Trophoblast cell (in vitro differentiated cells and primary cell): Measurements from ENCODE around the gene SHQ1.
A peak's percentile ranks its signal among the peaks of the same experiment; 100 is the strongest.

Experiments used
- DNase-seq, 2 donors: peaks; one replicate each; pipeline ENCODE4 v3.0.0-alpha.2; 2016
- H2AFZ ChIP-seq: 2 replicates; pipeline ENCODE4 v1.6.1; 2013; ENCODE audit warnings: low read length, moderate library complexity, mild to moderate bottlenecking; ENCODE audit not compliant: insufficient read depth, poor library complexity
- H2AK5ac ChIP-seq: 2 replicates; pipeline ENCODE4 v1.6.1; 2013; ENCODE audit warnings: mild to moderate bottlenecking, low read length
- H2BK120ac ChIP-seq: 2 replicates; pipeline ENCODE4 v1.6.1; 2013; ENCODE audit warnings: low read length, mild to moderate bottlenecking, moderate library complexity; ENCODE audit not compliant: insufficient read depth, poor library complexity
- H2BK12ac ChIP-seq: 2 replicates; pipeline ENCODE4 v1.6.1; 2013; ENCODE audit warnings: mild to moderate bottlenecking, low read length, moderate library complexity
- H2BK5ac ChIP-seq: 2 replicates; pipeline ENCODE4 v1.6.1; 2013; ENCODE audit warnings: low read length, low read depth, moderate library complexity, mild to moderate bottlenecking; ENCODE audit not compliant: poor library complexity
- H3K14ac ChIP-seq: 2 replicates; pipeline ENCODE4 v1.6.1; 2013; ENCODE audit warnings: mild to moderate bottlenecking, low read length
- H3K18ac ChIP-seq: 2 replicates; pipeline ENCODE4 v1.6.1; 2013; ENCODE audit warnings: mild to moderate bottlenecking, low read length
- H3K23ac ChIP-seq: 2 replicates; pipeline ENCODE4 v1.6.1; 2013; ENCODE audit warnings: low read length
- H3K27ac ChIP-seq: 2 replicates; pipeline ENCODE4 v1.5.1; 2013; ENCODE audit warnings: low read depth, mild to moderate bottlenecking, inconsistent platforms, low read length, moderate library complexity
- H3K27me3 ChIP-seq: 2 replicates; pipeline ENCODE4 v1.6.1; 2013; ENCODE audit warnings: inconsistent platforms, mild to moderate bottlenecking, low read length, moderate library complexity; ENCODE audit not compliant: insufficient read depth
- H3K36me3 ChIP-seq, 2 experiments: 1 replicate in 1 of 2; 2 replicates in 1 of 2; pipeline ENCODE4 v1.6.1; 2013; ENCODE audit warnings: low read length in 2 of 2, mild to moderate bottlenecking in 2 of 2, moderate library complexity in 1 of 2; ENCODE audit not compliant: insufficient read depth in 2 of 2, control insufficient read depth in 1 of 2
- H3K4ac ChIP-seq: 2 replicates; pipeline ENCODE4 v1.6.1; 2013; ENCODE audit warnings: low read depth, mild to moderate bottlenecking, low read length, moderate library complexity
- H3K4me1 ChIP-seq, 2 experiments: 1 replicate in 1 of 2; 2 replicates in 1 of 2; pipeline ENCODE4 v1.6.1; 2013; ENCODE audit warnings: low read length in 2 of 2, mild to moderate bottlenecking in 2 of 2, moderate library complexity in 1 of 2; ENCODE audit not compliant: insufficient read depth in 2 of 2, control insufficient read depth in 1 of 2
- H3K4me2 ChIP-seq: 2 replicates; pipeline ENCODE4 v1.6.1; 2013; ENCODE audit warnings: inconsistent platforms, mild to moderate bottlenecking, low read length, moderate library complexity
- H3K4me3 ChIP-seq: 2 replicates; pipeline ENCODE4 v1.5.1; 2013; ENCODE audit warnings: mild to moderate bottlenecking, low read depth, low read length, inconsistent platforms
- H3K79me1 ChIP-seq: one replicate; pipeline ENCODE4 v1.6.1; 2013; ENCODE audit warnings: low read length
- H3K79me2 ChIP-seq: 2 replicates; pipeline ENCODE4 v1.6.1; 2013; ENCODE audit warnings: low read length, mild to moderate bottlenecking; ENCODE audit not compliant: control insufficient read depth, insufficient read depth, poor library complexity
- H3K9ac ChIP-seq: 2 replicates; pipeline ENCODE4 v1.6.1; 2013; ENCODE audit warnings: mild to moderate bottlenecking, low read length
- H3K9me3 ChIP-seq: 2 replicates; pipeline ENCODE4 v1.6.1; 2013; ENCODE audit warnings: low read depth, mild to moderate bottlenecking, control low read depth, inconsistent platforms, low read length; ENCODE audit not compliant: insufficient read depth
- H4K12ac ChIP-seq: 2 replicates; pipeline ENCODE4 v1.6.1; 2013; ENCODE audit warnings: low read depth, mild to moderate bottlenecking, low read length, moderate library complexity
- H4K8ac ChIP-seq: 2 replicates; pipeline ENCODE4 v1.6.1; 2013; ENCODE audit warnings: low read depth, mild to moderate bottlenecking, low read length, moderate library complexity
- H4K91ac ChIP-seq: one replicate; pipeline ENCODE4 v1.6.1; 2013; ENCODE audit warnings: low read depth, mild to moderate bottlenecking, low read length, moderate library complexity
- WGBS: extraction: QIAGEN DNeasy Blood & Tissue Kit; methylation state at CpG from one replicate; pipeline ENCODE4 v1.1.7; 2013; ENCODE audit warnings: missing lambda C conversion rate; ENCODE audit not compliant: insufficient read length, insufficient coverage; ENCODE audit errors: extremely low coverage; 5-methylcytosine and 5-hydroxymethylcytosine counted together

SHQ1 gene

DNA sequence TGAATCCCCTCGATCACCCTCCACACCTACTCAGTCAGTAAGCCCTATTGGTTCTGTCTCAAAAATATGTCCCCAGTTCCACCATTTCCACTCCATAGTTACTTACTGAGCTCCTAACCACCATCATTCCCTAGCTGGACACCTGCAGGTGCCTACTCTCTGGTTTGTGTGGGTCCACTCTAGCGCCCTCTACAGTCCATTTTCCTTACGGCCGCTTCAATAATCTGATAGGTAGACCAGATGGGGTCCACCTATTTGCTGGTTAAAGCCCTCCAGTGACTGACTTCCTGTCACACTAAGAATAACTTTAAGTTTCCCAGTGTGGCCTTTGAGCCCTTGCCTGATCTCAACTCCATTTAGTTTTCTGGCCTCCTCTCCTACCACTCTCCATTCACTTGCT is 44.6 kb upstream of the SHQ1 start:
- no peak overlapping the region for H4K12ac ChIP-seq
- H3K18ac ChIP-seq: no peak overlapping the region
- peak in 1 of 2 donors; percentile 10 for DNase-seq
- H3K9me3 ChIP-seq: no peaks in the 10 kb centered on the region
- H3K4me2 ChIP-seq: no peak overlapping the region
- peaks cover 13 to 15% of the 10 kb centered on the region in 2 experiments for H3K4me1 ChIP-seq
- no peak overlapping the region for H4K91ac ChIP-seq
- no peak overlapping the region for H3K4me3 ChIP-seq
- H2AK5ac ChIP-seq: no peak overlapping the region
- H3K36me3 ChIP-seq: no peaks in the 10 kb centered on the region
- H3K27ac ChIP-seq: no peak overlapping the region
- H2AFZ ChIP-seq: no peak overlapping the region
- H3K9ac ChIP-seq: no peak overlapping the region
- no peaks in the 10 kb centered on the region for H3K79me2 ChIP-seq
- H3K23ac ChIP-seq: no peak overlapping the region
- H3K27me3 ChIP-seq: no peaks in the 10 kb centered on the region
- no peak overlapping the region for H3K14ac ChIP-seq
- no peak overlapping the region for H4K8ac ChIP-seq
- no peak overlapping the region for H2BK5ac ChIP-seq
- H3K79me1 ChIP-seq: peaks cover 10% of the 10 kb centered on the region
- H2BK120ac ChIP-seq: no peak overlapping the region
- no peak overlapping the region for H2BK12ac ChIP-seq
- WGBS: no CpG with 5 or more reads among the region's 4 CpGs
- no peak overlapping the region for H3K4ac ChIP-seq

DNA sequence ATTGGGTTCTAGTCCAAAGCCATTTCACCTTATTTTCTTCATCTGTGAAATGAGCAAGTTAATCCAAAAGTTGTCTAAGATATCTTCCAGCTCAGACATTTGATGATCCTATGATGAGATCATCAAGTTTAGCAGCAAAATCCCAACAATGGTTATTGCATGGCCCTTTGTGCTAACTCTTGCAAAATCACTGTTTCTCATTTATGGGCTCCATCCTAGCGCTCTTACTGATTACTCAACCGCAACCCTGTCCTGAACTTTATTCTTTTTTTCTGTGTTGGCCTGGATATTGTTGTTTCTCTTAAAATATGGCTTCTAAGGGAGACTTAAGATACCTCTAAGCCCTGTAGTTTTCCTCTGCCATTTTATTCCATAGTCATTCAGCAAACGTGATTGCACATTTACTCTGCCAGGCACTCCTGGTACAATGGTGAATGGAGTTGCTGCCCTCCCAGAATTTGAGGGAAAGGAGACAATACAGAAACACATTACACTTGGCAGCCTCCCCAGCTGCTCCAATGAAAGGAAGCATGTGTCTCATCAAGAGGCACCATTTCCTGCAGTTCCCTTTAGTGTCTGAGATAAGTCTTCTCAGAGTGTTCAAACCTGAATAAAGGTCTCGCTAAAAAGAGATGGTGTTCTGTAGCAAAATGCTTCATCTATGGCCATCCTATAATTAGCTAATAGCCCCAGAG is 44.0 kb upstream of the SHQ1 start:
- H3K4ac ChIP-seq: no peak overlapping the region
- no peak overlapping the region for H2BK5ac ChIP-seq
- H2AFZ ChIP-seq: no peak overlapping the region
- peaks cover 8 to 11% of the 10 kb centered on the region in 2 experiments for H3K4me1 ChIP-seq
- H3K79me1 ChIP-seq: peaks cover 9% of the 10 kb centered on the region
- no peak overlapping the region for H3K23ac ChIP-seq
- H4K12ac ChIP-seq: no peak overlapping the region
- H3K27me3 ChIP-seq: no peaks in the 10 kb centered on the region
- H3K4me3 ChIP-seq: no peak overlapping the region
- H3K14ac ChIP-seq: no peak overlapping the region
- H3K27ac ChIP-seq: no peak overlapping the region
- H2BK120ac ChIP-seq: no peak overlapping the region
- H3K4me2 ChIP-seq: no peak overlapping the region
- H3K9ac ChIP-seq: no peak overlapping the region
- no peaks in the 10 kb centered on the region for H3K79me2 ChIP-seq
- no peak overlapping the region for H3K18ac ChIP-seq
- H3K9me3 ChIP-seq: no peaks in the 10 kb centered on the region
- no peak overlapping the region for H4K91ac ChIP-seq
- no peak for DNase-seq
- no CpG with 5 or more reads among the region's 4 CpGs for WGBS
- no peak overlapping the region for H4K8ac ChIP-seq
- H3K36me3 ChIP-seq: no peaks in the 10 kb centered on the region
- no peak overlapping the region for H2AK5ac ChIP-seq
- no peak overlapping the region for H2BK12ac ChIP-seq

GRCh38 chr3:72891053-72891855 is 43.0 kb upstream of the SHQ1 start:
- Histone ChIP-seq H2AK5ac (no peak overlapping the region), H3K36me3 (no peaks in the 10 kb centered on the region), H3K4me1 (peaks cover 8 to 11% of the 10 kb centered on the region in 2 experiments), H3K27me3 (no peaks in the 10 kb centered on the region), H3K14ac (no peak overlapping the region), H3K27ac (peak overlapping the region; percentile 8), H3K9me3 (no peaks in the 10 kb centered on the region), H4K12ac (no peak overlapping the region), H3K4me3 (no peak overlapping the region), H2BK12ac (no peak overlapping the region), H2BK120ac (no peak overlapping the region), H3K79me1 (peaks cover 9% of the 10 kb centered on the region), H4K91ac (no peak overlapping the region), H4K8ac (no peak overlapping the region), H3K79me2 (no peaks in the 10 kb centered on the region), H3K4me2 (peak overlapping the region; percentile 29), H2BK5ac (no peak overlapping the region), H3K23ac (no peak overlapping the region), H3K9ac (no peak overlapping the region), H3K18ac (no peak overlapping the region), H2AFZ (no peak overlapping the region), H3K4ac (no peak overlapping the region)
- no CpG with 5 or more reads among the region's 8 CpGs for WGBS
- DNase-seq: peak in 1 of 2 donors; percentile 6

- H3K79me2 ChIP-seq: no peaks in the 10 kb centered on the region
- H3K27ac ChIP-seq: no peak overlapping the region
- no peak overlapping the region for H3K18ac ChIP-seq
- no CpG with 5 or more reads among the region's 10 CpGs for WGBS
- H3K4ac ChIP-seq: no peak overlapping the region
- no peak overlapping the region for H2AFZ ChIP-seq
- H3K4me2 ChIP-seq: no peak overlapping the region
- H3K14ac ChIP-seq: no peak overlapping the region
- H4K8ac ChIP-seq: no peak overlapping the region
- peak overlapping the region; percentile 8 for H3K4me3 ChIP-seq
- peak overlapping the region; percentile 56 for H2BK12ac ChIP-seq
- no peak overlapping the region for H2BK5ac ChIP-seq
- H3K23ac ChIP-seq: no peak overlapping the region
- no peak overlapping the region for H4K12ac ChIP-seq
- no peak overlapping the region for H3K9ac ChIP-seq
- no peaks in the 10 kb centered on the region for H3K36me3 ChIP-seq
- H3K79me1 ChIP-seq: peaks cover 9% of the 10 kb centered on the region
- DNase-seq: peak in 1 of 2 donors; percentile 9
- H4K91ac ChIP-seq: peak overlapping the region; percentile 34
- H3K4me1 ChIP-seq: peaks cover 8 to 11% of the 10 kb centered on the region in 2 experiments
- no peaks in the 10 kb centered on the region for H3K27me3 ChIP-seq
- no peak overlapping the region for H2BK120ac ChIP-seq
- H3K9me3 ChIP-seq: no peaks in the 10 kb centered on the region
- H2AK5ac ChIP-seq: peak overlapping the region; percentile 37
Observed at GRCh38 chr3:72890166-72890925, 42.1 kb upstream of the SHQ1 start.
